CD4-positive, alpha-beta T cell treated with Interleukin-4 for 1 hour (primary cell): Measurements from ENCODE around the gene RRP15.
A peak's percentile ranks its signal among the peaks of the same experiment; 100 is the strongest.
"Not testable (repeated sequence)": the region's sequence is repeated elsewhere in the genome, so short reads cannot be mapped to it uniquely, and the experiment has no call there.

Source experiments
- DNase-seq, 2 donors: peaks; one replicate each; pipeline ENCODE4 v3.0.0-alpha.2; 2020 to 2022

The RRP15 gene

DNA sequence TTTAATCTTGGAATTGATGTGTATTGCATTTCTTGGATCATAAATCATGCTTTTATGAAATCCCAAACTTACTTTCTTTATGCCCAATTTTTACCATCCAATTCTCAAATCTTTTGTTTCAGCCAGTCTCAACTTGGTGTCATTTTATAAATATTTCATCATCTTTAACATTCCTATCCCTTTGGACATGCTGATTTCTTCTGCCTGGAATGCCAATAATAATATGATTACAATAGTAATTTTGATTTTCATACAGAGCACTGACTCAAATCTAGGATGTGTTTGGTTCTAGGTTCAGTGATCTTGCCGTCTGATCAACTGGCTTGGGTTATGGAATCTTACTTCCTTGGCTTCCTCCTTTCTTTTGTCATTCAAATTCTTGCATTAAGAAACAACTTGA is 12.8 kb downstream of the RRP15 start:
- DNase-seq: no peak

- DNase-seq: no peak
Measured at GRCh38 chr1:218298398-218298797, 13.3 kb downstream of the RRP15 start.

- DNase-seq: no peak
Measured at GRCh38 chr1:218299416-218299815, 14.3 kb downstream of the RRP15 start.

- no peak for DNase-seq
Measured at GRCh38 chr1:218301217-218301616, 16.1 kb downstream of the RRP15 start.

DNA sequence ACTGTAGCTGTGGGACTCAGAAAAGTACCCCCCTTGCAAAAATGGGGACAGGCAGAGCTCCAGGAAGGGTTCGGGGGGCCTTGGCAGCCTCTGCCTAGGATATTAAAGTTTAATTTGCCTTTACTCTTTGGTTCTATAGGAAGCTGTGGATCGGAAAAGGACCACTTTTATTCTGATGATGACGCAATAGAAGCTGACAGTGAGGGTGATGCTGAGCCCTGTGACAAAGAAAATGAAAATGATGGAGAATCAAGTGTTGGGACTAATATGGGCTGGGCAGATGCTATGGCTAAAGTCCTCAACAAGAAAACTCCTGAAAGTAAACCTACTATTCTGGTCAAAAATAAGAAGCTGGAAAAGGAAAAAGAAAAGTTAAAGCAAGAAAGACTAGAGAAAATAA is 17.1 kb downstream of the RRP15 start:
- no peak for DNase-seq

DNA sequence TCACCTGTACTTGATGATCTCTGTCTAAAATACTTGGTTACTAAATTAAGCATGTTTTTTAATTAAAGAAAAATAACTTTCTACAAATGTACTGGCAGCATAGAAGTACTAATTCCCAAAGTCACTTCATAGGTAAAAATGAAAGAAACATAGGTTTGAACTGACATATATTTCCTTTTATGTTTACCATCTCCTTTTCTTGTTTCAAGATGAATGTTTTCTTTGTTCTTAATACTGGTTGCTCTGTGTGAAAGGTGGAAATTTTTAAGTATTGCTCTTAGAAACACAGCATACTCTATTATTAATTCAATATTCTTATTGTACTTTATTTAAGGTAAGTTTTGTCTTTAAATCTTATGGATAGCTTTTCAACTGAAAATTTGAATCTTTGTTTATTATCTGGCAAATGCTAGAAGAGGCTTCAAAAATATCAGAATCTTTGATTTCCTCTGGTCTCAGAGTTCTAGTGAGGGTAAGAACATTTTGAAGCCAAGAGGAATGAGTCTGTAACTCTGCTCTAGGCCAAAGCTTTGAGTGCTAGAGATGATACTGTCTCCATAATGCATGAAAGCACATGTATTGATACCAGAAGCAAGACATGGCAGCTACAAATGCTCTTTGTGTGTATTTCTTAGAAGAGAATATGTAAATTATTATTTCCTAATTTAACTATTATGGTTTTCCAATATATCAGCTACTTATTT is 18.2 kb downstream of the RRP15 start:
- no peak for DNase-seq

DNA sequence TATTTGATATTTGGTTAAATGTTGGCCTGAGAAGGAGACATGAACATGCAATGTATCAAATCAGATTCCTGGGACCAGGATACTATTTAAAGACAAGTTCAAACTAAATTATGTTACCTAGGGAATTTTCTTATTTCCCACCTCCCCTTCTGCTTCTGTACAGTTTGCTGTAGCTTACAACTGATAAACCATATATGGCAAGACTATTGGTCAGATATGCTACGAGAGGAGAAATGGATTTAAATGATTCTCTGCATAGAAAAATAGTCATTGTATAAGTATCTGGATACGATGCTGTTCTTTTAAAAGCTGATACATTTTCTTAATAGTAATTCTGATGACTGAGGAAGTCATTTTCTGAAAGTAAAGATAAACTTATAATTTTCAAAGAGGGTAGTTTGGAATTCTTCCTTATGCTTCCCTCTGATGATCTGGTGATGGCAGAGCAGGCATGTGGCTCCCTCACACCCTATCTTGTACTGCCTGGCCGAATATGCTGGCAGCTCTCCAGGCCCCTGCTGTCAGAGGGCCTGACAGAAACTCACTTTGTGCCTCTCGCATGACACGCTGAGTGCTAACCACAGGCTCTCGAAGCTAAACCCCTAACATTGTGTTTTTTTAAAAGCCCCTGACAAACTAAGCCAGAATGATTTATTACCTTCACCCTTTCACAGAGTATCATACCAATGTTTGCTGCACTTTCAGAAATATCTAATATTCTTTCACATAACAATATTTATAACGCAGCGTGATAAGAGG is 19.4 kb downstream of the RRP15 start:
- no peak for DNase-seq

- DNase-seq: no peak
Measured at GRCh38 chr1:218305472-218306064, 20.5 kb downstream of the RRP15 start.

GRCh38 chr1:218312509-218312908 is 27.4 kb downstream of the RRP15 start:
- no peak for DNase-seq

DNA sequence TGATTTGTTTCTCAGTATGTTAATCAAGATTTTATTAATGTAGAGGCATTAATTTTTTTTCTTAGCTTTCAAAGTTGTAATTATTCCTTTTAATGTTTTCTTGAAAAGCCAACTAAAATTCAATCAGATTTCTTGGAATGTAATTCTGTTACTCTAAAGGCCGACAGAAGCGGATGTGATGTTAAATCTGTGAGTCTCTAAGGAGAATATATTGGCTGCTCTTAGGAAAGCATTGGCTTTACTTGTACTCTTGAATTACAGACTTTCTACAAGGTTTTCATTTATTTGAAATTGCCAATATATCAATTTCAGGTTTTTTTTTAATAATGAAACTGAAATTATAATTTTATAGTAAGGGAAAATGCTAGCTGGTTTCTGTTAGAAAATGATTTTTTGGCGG is 29.2 kb downstream of the RRP15 start:
- no peak for DNase-seq

GRCh38 chr1:218315638-218316037 is 30.5 kb downstream of the RRP15 start:
- DNase-seq: no peak

DNA sequence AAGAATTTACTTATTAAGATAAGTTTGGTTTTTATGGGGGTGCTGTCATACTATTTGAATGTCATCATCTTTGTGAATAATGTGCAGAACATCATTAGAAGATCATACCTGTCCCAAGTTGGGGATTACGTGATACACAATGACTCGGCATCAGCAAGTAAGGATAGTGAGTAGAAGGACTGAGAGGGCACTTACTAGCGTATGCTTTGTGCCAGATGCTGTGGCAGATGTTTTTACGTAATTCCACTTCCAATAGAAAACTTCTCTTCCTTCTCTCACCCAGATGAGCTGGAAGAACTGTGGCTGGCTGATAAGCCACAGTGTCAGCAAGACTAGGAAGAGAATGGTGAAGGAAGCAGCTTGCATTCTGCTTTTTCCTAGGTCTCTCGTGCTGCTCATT is 32.0 kb downstream of the RRP15 start:
- no peak for DNase-seq

- not testable (repeated sequence) for DNase-seq
Measured at GRCh38 chr1:218320182-218320581, 35.1 kb downstream of the RRP15 start.

DNA sequence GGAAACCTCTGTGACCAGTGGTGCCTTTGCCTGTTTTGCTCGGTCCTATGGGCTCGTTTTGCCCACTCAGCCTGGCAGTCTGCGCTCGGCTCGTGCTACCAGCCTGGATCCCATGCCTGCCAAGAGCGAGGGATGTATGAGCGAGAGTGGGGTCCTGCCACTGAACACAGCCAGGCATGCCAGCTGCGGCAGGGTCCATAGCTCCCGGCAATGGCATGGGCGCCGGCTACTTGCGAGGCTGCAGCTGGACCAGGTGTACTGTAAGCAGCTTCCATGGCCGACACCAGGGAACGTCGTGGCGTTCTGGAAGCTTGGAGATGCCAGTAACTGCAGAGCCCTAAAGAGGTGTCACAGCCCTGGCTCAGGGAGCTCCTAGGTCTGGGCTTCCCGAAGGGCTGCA is 37.7 kb downstream of the RRP15 start:
- no peak for DNase-seq

DNA sequence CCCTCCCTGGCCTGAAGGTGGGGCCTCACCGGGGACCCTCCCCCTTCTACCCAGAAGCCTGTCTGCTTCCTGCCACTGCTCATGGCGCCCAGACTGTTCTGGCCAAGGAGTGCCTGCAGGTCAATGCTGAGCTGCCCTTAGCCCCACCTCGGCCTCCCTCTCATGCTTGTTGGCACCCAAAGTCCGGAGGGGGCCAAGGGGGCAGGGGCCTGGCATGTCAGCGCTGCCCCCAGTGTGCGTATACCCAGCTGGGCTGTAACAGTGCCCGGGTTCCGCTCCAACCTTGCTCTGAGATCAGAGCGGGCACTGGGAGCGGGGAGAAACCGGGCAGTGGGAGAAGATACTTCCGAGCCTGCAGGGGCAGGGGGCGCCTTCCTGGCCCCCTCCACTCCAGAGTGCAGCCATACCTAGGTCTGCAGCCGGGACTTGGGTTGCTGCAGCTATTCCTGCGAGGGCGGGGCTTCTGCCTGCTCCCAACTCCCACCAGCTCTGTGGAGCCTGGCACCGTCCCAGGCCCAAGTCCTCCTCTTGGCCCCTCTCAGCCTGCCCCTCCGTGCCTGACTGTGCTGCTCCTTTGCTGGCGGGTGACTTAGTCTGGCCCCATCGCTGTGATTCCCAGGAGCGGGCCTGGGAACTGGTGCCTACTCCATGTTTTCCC is 38.6 kb downstream of the RRP15 start:
- no peak for DNase-seq

DNA sequence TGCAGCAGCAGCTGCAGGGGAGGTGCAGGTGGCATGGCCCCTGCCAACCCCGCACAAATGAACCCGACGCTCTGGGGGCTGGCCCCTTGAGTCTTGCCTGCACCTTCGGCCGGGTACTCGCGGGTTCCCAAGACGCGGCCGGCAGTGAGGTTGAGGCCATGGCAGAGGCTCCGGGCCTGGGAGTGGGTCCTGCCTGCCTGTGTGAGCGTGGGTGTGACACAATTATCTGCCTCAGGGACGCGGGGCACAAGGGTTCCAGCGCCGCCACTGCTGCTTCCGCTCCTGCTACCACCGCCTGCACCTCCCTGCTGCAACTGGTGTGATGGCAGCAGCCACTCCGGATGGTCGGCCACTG is 39.1 kb downstream of the RRP15 start:
- DNase-seq: no peak

DNA sequence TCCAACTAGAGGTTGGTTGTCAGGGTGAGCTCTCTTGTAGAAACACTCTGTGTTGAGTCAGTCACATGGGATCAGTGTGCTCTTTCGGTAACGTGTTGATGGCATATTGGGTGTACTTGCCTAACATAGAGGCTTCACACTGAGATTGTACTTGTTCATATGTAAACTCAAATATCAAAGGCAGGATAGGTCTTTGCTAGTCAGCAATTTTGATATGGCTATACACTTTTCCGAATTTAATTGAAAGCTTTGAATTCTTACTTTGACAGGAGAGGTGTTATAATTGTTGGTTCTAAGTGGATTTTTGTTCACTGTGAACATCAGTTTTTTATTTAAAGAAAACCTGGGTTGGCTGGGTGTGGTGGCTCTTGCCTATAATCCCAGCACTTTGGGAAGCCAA is 43.7 kb downstream of the RRP15 start:
- DNase-seq: no peak

DNA sequence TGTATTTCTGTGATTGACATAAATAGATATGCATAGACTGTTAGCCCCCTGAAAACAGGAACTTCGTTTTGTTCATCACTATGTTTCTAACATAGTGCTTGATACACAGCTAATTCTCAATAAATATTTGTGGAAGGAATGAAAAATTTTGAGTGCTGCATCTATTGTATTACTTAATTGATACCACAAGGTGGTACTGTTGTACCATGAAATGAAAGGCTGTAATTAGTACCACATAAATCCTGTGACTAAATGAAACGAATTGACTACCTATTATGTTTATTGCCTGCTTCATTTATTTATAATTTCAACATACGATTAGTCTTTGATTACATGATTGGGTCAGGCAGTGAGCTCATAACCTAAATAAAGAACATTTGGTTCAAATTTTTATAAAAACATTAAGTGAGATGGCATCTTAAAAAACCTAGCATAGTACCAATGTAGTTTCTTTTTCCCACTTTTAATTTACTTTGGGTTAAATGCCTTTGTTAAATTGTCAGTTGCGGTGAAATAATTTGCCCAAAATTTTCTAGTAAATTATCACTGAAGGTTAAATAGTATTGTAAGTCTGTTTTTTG is 45.0 kb downstream of the RRP15 start:
- peak in 1 of 2 donors; percentile 57 for DNase-seq

GRCh38 chr1:218332416-218332815 is 47.3 kb downstream of the RRP15 start:
- DNase-seq: no peak

GRCh38 chr1:218336328-218336727 is 51.2 kb downstream of the RRP15 start:
- no peak for DNase-seq

DNA sequence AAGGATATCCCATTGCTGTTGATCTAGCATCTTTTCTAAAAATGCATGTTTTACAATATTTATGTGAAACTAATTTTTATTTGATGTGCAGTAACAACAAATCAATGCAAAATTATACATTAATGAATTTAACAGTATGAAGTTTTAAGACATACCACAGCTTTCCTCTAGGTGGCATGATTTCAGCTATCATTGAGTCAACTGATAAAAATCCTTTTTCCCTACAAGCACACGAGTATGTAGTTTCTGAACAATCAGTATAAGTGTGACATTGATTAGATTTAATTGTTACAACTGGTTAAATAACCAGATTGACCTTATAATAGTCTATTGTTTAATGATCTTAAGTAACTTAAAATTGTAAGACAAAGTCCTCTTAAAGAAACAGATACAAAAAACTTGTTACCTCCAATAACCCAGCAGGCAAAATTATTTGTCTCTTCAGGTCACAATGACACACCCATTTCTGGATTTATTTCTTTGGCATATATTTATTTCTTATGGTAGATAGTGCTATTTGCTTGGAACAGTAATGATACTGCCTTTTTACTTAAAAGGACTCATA is 54.3 kb downstream of the RRP15 start:
- DNase-seq: no peak

DNA sequence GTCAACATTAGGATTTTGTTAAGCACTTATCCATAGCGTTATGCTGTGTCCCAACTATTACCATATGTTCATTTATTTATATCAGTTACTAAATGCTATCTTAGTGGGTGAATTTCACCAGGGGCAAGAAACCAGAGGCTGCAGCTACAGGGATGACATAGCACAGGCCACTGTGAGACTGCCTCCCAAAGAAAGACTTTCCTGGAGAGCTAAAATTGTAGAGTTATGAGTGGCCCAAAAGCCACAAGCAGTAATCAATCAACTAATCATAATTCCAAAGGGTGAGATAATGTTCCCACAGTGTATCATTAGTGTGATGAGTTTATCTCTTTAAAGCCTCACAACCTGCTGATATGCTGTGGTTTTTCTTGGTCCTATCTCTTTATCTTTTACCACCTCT is 56.2 kb downstream of the RRP15 start:
- no peak for DNase-seq

GRCh38 chr1:218342091-218342490 is 57.0 kb downstream of the RRP15 start:
- DNase-seq: no peak
